Activated gamma-delta T cell (primary cell): ENCODE results near the gene TPRG1L.

Source experiments
- DNase-seq: peaks from one replicate; lab custom pipeline; 2025; lab: John Stamatoyannopoulos, UW

Gene TPRG1L

DNA sequence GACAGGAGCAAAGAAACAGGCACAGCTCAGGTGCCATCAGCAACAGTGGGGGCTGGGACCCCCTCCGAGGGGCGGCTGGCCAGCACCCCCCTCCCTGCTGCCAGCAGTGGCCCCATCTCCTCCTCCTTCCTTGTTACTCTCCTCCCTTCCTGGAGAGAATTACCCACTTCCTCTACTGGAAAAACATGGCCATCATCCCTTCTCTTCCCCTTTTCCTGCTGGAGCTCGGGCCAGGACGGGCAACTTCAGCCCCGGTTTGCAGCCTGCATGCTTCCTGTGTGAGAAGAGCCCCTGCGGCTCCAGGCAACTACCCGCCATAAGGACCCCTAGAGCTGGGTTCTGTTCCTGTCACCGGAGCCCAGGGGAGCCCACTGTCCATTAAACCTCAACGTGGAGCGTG is 31.1 kb upstream of the TPRG1L start:
- no peak for DNase-seq

DNA sequence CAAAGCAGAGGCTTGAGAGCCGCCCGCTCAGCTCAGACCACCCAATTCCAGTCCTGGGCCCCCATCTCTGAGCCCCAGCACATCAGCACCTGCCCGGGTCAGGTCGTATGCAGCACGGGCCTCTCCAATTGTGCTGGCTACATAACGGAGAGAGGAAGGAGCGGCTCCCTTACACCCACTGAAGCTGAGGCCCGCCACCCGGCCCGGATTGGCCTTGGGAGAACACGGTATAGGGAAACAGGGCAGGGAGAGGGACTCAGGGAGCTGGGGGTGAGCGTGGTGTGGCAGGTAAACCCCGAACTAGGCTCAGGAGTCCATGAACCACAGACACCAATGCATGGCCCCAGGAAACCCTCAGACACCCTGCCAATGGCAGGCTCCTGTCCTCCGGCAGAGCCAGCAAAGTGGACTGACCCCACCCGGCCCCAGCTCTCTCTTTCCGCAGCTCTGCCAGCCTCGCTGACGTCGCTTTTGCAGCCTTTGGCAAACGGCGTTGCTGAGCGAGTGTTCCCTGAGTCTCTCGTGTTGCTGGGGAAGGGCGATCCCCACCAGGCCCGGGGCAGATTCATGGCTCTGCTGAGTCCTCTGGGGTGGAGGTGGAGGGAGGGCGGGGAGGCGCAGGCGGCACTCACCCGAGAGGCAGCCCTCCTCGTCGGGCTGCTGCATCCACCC is 30.0 kb upstream of the TPRG1L start:
- no peak for DNase-seq

DNA sequence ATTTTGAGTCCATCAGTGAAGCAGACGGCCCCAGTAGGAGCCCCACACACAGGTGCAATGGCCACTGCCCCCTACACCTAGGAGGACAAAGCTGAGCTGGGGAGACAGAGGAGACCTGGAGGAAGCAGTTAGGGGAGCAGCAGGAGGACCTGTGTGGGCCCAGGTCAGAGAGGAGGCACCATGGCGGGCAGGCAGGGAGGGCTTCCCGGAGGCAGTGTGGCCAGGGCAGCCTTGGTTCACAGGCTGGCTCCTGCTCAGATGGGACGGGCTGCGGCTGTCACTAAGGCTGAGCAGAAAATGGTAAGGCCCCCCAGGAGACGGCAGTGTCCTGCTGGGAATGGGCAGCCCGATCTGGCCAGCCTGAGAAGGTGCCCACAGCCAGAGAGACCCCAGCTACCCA is 28.9 kb upstream of the TPRG1L start:
- no peak for DNase-seq

DNA sequence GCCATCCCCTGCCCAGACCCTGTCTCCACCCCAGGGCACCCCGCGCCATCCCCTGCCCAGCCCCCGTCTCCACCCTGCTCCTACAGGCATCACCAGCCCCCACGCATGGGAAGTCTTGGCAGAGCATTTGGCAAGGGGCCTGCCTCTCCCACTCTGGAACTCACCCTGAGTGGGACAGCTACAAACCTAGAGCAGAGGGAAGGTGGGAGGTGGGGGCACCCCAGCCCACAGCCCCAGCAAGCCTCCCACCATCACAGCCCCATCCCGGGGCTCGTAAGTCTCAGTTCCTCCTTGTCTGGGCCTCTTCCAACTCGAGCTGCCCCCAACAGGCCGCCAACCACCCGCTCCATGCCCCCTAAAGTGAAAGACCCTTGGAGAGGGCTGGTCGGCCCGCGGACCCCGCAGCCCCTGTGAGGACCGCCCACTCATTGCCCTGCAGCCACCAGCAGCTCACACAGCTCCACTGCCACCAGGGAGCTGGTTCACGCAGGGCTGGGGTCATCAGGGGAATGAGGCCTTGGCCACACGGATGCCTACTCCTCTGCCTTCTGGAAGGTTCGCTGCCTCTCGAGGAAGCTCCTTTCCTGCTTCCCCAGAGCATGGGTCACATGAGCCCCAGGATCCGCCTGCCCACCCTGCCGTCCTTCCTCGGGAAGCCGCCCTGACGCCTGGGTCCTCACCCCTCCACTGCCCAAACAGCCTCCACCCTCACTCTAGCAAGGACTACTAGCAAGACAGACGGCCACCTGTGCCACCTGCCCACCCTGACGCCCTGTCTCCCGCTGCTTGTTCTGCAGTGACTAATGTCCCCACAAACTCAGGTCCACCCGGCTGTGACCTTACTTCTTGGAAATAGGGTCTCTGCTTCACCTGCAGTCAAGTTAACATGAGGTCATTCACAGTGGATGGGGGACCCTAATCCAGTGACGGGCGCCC is 27.9 kb upstream of the TPRG1L start:
- DNase-seq, result no peak

DNA sequence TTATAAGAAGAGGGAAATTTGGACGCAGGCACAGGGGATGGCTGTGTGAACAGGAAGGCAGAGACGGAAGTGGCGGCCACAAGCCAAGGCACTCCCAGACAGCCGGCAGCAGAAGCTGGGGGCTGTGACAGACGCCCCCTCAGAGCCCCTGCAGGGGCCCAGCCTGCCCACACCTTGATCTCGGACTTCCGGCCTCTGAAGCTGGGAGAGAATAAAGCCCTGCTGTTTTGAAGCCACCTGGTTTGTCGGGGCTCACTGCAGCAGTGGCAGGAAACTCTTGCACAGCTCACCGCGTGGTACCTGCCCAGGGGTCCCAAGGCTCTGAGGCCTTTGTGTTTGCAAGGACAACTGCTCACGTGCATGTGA is 27.2 kb upstream of the TPRG1L start:
- no peak for DNase-seq

DNA sequence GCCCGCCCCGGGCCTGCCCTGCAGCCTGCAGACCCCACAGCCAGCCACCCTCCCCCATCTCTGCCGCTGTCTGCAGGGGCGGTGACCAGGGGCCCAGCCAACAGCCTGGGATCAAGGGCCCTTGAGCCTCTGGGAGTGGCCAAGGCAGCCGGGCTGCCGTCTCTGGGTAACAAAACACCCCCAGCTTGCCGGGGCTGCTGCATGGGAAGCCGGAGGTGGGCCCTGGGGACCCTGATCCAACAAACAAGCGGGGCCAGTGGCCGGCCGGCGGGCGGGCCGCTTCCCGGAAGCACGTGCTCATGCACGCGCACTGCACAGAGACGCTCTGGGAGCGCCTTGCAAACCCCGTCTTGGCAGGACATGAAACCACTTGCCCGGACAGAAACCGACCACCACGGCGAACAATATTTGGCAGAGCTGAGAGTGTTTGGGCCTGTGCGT is 26.7 kb upstream of the TPRG1L start:
- no peak for DNase-seq

DNA sequence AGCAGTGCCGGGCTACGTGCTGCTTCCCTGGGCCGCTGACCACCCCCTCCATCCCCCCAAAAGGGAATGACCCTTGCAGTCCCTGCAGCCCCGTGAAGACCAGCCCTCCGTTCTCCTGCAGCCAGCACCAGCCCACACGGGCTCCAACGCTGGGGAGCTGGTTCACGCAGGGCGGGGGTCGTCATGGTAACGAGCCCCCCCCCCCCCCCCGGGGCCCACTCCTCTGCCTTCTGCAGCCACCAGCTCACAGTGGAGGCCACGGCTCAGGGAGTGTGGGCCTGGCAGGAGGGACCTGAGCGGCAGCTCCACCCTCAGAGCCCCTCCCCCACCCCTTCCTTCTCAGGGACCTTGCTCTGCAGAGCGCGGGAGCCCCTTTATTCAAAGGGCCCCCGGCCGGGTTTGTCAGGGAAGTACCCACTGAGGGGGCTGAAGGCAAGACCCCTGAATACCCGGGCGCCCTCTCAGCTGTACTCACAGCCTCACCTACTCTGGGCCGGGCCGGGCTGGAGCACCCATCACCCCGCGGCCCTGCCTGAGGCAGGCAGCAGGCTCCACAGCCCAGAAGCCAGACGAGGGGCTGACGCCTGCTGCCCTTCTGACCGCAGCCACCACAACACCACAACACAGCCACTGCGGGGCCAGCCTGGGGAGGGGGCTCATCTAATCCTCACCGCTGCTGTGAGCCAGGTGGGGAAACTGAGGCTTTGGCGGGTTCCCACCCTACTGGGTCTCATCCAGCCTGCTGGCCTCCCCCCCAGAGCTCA is 26.1 kb upstream of the TPRG1L start:
- no peak for DNase-seq

DNA sequence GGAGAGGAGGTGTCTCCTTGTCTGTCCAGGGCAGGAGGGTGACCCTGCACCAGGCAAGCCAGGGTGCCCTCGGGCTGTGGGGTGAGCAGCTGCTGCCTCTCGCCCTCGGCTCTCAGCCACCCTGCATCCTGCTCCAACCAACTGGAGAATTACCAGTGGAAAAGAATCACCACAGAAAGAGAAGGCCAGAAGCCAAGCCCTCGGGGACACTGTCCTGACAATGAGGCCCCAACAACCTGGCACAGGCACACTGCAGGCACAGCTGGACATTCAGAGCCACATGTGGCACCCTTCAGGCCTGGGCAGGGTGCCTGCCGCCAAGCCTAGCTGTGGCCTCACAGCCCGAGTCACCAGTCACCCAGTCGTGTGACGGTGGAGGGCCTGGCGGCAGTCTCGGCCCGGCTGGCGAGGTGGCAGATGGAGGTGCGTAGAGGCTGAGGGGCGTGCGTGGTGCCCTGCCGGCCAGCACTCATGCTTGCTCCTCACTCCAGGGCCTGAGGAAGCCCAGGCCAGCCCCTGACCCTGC is 25.5 kb upstream of the TPRG1L start:
- DNase-seq, result no peak

DNA sequence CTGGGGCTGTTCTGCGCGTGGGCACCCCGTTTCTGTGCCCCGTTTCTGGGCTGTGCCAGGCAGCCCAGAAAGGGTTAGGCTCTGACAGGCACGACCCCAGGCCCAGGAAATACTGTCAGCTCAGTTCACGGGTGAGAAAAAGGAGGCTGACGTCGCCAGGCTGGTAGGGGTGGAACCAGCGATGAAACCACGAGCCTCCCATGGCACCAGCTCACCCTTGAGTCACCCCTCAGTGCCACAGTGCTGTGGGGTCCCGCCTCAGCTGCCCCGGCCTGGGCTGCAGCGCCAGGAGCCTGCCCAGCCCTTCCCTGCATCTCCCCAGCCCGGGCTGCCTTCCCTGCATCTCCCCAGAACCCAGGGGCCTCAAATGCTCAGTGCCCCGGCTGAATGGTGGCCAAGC is 25.0 kb upstream of the TPRG1L start:
- no peak for DNase-seq

DNA sequence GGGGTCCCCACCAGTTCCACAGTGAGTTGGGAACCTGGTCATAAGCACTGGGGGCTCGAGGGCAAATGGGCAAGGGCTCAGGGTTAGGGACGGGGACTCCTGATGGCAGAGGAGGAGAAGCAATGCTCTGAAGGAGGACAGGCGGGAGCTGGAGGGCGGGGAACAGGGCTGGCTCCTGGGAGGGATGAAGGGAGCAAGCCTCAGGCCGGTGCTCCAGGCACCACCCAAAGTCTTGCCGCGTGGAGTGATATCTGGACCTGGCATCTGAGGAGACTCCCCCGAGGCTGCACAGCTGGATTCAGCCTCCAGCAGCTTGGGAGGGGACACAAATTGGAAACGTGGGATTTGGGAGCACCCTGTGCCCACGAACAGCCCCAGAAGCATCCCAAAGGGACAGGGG is 24.5 kb upstream of the TPRG1L start:
- no peak for DNase-seq

DNA sequence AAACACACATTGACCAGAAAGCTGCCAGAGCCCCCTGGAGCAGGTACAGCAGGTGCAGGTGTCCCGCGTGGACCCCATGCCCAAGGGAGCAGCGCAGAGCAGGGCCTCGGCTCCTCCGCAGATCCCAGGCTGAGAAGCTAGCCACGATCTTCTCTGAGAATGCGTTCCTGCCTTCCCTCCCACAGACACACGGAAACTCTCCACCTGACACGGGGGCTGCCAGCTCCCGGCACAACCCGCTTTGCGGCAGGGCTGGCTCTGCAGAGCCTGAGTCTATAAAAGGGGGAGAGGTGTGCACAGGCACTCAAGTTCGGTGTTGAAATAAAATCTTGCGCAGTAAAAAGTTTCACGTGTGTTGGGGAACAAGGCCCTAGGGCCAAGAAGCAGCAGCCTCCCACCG is 23.1 kb upstream of the TPRG1L start:
- no peak for DNase-seq

DNA sequence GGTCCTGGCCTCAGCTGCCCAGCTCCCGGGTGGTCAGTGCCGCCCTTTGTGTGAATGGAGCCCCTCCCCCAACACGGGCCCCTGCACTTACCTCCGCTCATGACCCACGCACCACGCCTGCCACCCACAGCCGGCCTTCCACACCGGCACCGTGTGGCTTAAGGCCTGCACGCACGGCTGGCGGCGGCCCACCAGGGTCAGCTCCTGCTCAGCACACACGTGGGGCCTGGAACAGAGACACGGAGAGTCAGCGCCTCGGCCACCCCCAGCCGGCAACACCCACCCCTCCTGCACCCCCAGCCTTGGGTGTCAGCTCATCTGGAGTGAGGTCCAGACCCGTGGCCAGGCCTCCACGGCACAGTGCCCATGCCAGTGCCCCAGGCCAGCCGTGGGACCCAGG is 22.4 kb upstream of the TPRG1L start:
- no peak for DNase-seq

DNA sequence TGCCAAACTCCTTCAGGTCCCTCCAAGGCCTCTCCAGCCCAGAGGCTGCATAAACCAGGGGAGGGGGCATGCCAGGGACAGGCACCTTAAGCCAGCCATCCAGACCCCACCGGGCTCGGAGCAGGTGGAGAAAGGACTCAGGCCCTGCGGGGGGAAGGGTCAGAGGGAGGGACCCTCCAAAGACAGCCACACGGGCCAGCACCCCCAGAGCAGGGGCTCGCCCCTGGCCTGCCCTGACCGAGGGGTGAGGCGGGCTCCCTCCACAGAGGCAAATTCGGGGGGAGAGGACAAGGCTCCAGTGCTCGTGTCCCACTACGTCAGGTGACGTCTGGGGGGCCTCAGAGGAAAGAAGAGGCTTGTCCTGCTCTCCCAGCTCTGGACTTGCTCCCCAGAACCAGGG is 21.7 kb upstream of the TPRG1L start:
- no peak for DNase-seq

DNA sequence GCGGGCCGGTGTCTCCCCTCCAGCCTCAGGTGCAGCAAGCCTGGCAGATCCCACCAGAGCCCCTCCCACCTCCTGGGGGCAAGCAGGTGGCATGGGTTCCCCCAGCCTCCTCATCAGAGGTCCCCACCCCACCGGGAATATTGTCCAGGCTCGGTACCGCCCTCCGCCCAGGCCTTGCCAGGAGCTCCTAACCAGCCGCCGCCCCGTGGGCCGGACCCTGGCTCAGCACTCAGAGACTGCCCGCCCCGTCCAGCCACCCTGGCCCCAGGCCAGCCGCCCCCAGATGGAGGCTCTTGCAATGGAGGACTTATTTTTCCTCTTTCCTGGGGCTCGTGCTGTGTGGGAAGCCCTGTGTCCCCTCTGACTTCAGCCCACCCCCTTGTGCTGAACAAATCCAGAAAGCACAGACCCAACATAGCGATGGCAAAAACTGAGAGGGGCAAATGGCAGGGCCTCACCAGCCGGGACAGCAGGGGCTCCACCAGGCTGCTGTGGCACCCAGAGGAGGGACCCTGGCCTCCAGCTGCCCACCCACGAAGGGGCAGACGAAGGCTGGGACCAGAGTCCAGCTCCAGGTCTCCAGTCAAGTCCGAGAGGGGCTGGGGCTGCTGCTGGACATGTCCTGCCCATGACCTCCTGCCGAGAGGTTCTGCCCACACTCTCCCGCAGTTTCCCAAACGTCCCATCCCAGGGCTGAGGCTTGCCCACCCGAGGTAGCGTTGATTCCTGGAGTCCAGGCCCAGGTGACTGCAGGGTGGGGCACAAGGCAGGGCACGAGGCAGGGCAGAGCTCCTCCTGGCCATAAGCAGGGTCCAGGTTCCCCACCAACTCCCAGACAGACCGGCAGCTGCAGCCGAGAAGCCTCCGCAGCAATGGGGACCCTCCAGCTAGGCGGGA is 21.0 kb upstream of the TPRG1L start:
- DNase-seq, result no peak

DNA sequence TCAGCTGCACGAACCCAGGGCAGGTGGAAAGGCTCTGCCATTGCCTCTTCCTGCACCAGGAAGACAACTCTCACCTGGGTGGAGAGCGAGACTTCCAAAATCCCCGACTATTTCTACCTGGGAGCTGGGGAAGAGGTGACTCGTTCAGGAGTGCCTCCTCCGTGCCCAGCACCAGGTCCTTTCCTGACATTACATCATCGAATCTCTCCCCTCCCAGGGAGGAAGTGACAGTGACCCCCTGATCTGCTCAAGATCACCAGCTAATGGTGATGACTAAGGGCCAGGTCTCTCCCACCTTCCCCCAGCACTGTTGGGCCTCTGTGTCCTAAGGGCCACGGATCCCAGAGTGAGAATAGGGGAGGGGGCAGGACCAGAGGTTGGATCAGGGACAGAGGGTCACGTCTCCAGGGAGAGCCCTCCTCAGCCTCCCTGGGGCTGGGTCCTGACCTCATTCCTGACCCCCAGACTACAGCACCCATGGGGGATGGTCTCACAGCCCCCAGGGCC is 20.3 kb upstream of the TPRG1L start:
- DNase-seq, result no peak

DNA sequence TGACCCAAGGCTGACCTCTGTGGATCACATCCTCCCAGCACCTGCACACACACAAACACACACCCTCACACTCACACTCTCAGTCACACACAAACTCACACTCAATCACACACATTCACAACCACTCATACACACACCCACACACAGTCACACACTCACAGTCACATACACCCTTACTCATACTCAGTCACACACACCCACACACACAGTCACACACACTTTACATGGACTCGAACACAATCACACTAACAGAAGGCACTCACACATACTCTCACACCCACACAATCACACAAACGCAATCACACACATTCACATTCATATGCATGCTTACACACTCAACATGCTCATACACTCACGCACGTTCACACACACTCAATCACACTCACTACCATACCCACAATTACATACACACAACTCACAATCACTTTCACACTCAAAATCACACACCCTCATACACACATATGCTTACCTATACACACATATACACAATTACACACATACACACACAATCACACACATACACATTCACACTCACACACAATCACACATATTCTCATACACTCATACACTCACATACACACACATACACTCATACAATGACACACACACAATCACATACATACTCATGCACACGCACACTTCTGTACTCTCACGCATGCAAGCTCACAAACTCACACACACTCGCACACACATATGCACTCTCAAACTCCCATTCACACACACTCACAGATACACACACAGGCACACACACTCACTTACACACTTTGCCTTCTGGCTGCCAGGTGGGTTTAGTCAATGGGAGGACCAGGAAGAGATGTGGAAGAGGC is 19.6 kb upstream of the TPRG1L start:
- no peak for DNase-seq

DNA sequence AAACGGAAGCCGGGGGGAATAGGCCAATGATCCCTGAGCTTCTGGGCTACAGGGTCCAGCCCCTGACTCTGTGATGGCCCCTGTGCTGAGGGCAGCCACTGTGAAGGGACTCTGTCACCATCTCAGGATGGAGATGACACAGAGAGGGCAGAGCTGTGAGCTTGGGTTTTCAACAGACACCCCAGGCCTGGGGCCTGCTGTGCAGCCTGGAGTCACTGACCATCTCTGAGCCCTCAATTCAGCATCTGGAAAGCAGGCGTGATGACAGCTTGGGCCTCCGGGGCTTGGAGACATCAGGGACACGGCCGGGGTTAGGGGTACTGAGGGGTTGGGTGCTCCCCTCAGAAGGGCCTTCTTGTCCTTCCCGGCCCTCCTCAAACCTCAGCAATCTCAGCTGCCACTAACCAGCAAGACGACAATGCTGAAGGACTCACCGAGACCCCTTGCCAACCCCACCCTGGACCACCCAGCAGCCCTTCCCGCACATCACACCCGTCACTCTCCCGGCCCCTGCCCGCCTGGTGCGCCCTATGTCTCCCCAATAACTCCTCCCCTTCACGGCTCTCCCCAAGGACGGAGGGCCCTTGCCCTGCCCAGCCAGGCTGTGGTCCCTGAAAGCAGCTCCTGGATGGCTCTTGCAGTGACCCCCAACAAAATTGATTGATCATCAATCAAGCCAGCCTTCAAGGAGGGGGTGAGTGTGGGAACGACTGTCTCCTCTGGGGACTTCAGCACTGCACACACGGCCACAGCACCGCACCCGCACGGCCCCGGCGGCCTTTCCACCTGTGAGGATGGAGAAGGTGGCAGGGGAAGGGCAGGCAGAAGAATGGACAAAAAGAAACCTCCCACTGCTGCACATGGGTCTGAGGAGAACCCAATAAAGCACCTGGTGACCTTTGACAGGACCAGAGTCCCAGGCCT is 17.8 kb upstream of the TPRG1L start:
- DNase-seq, result no peak

DNA sequence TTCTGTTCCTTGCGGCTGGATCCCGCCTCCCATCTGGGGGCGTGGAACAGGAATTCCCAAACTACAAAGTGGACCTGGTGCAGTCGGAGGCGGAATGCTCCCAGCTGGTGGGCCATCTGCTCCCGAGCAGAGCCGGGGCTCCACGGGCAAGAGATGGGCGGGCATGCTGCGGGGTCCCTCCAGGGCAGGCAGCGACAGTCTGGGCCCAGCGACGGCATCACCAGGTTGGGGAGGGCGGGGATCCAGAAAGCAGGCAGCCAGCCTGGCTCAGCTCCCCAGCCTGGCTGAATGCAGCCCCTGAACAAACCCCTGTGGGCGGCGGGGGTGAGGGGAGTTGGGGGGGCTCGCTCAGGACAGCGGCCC is 17.1 kb upstream of the TPRG1L start:
- DNase-seq, result no peak

DNA sequence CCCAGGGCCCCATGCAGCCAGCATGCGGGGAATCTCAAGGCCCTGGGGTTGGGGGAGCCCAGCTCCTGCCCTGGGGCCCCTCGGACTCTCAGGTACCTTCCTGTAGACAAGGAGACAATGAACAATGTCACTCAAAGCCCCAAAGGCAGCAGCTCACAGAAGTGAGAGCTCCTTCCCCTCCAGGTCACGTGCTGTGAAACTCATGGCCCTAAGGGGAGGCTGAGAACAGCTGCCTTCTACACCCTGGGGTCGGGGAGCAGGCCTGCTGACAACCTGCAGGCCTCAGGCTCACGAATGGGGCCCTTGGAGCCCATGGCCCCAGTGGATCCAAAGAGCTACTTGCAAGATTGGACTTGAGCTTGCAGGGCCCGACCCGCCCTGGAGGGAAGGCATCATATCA is 16.7 kb upstream of the TPRG1L start:
- no peak for DNase-seq
